Measurements from ENCODE around the gene TIMM21.

TIMM21 gene

GRCh38 chr18:74147779-74148542 is at the start of gene TIMM21, which contains the start of gene FBXO15:
Gene TIMM21, plus strand, starts transcription at chr18:74148523. Its CDS starts 286 bp downstream, at chr18:74148809.
Gene FBXO15, minus strand, starts transcription at chr18:74147834. Its CDS starts 49 bp downstream, at chr18:74147785.
- CTCF ChIA-PET = interaction anchor here (1.0 kb wide), 1 partner anchor 8 kb away, joined by 3 read pairs; no protein-coding TSS in a partner anchor
- H3K27me3 Mint-ChIP-seq = peaks cover 4% of the 10 kb centered on the region
- peak within 1 kb of the TSS; percentile 95 for H3K4me3 Mint-ChIP-seq
- no peaks in the 10 kb centered on the region for H3K9me3 Mint-ChIP-seq
- H3K36me3 Mint-ChIP-seq = peaks cover 18% of the 10 kb centered on the region
- H3K27ac Mint-ChIP-seq = peak within 1 kb of the TSS; percentile 100
- peaks cover 50% of the 10 kb centered on the region for H3K4me1 Mint-ChIP-seq
- peak; percentile 97 for DNase-seq

DNA sequence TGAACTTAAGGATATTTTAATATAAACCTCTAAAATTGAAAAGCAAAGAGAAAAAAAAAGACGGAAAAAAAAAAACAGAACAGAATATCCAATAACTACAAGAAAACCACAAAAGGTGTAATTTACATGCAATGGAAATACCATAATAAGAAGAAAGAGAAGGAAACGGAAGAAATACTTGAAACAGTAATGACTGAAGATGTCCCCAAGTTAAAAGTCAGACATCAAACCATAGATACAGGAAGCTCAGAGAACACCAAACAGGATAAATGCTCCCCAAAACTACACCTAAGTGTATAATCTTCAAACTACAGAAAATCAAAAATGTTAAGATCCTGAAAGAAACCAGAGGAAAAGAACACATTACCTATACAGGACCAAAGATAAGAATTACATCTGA is 39.9 kb upstream of the TIMM21 start:
- Mint-ChIP-seq H3K27ac (peak overlapping the region; percentile 76), H3K4me3 (no peak overlapping the region), H3K9me3 (peaks cover 20% of the 10 kb centered on the region), H3K36me3 (peaks cover 7% of the 10 kb centered on the region), H3K27me3 (no peaks in the 10 kb centered on the region), H3K4me1 (peaks cover 35% of the 10 kb centered on the region)
- CTCF ChIA-PET = no interaction called here
- no peak for DNase-seq

DNA sequence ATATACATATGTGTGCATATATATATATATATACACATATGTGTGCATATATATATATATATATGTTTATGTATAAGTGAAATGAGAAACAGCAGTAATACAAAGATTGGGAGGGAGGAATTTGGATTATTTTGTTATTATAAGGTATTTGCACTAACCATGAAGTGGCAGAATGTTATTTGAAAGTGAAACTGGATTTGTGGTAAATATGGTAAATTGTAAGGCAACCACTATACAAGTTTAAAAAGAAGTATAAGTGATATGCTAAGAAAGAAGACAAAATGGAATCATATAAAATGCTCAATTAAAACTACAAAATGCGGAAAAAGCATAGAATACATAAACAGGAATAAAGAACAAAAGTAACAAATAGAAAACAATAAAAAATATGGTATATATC is 38.2 kb upstream of the TIMM21 start:
- H3K27ac Mint-ChIP-seq = no peak overlapping the region
- H3K9me3 Mint-ChIP-seq = peaks cover 20% of the 10 kb centered on the region
- CTCF ChIA-PET = interaction anchor here (8.1 kb wide), 1 partner anchor 27 kb away, joined by 75 read pairs; no protein-coding TSS in a partner anchor
- H3K27me3 Mint-ChIP-seq = no peaks in the 10 kb centered on the region
- peaks cover 44% of the 10 kb centered on the region for H3K4me1 Mint-ChIP-seq
- no peak for DNase-seq
- H3K36me3 Mint-ChIP-seq = peaks cover 7% of the 10 kb centered on the region
- H3K4me3 Mint-ChIP-seq = no peak overlapping the region

DNA sequence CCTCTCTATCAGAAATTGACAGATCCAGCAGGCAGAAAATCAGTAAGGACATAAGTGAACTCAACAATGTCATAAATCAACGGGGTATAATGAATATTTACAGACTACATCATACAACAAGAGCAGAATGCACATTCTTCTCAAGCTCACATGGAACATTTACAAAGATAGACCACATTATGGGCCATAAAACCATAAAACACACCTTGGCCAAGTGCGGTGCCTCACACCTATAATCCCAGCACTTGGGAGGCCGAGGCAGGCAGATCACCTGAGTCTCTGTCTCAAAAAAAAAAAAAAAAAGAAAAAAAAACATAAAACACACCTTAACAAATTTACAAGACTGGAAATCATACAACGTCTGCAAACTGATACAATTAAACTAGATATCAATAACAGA is 37.3 kb upstream of the TIMM21 start:
- no peak overlapping the region for H3K4me3 Mint-ChIP-seq
- peaks cover 20% of the 10 kb centered on the region for H3K9me3 Mint-ChIP-seq
- no peak overlapping the region for H3K27ac Mint-ChIP-seq
- peaks cover 44% of the 10 kb centered on the region for H3K4me1 Mint-ChIP-seq
- CTCF ChIA-PET = interaction anchor here (1.0 to 8.1 kb wide), 3 partner anchors 28 to 71 kb away, joined by 3 to 75 read pairs (median 3); no protein-coding TSS in a partner anchor
- DNase-seq = no peak
- H3K36me3 Mint-ChIP-seq = peaks cover 7% of the 10 kb centered on the region
- H3K27me3 Mint-ChIP-seq = no peaks in the 10 kb centered on the region

- Mint-ChIP-seq H3K4me3 (no peak overlapping the region), H3K36me3 (peaks cover 3% of the 10 kb centered on the region), H3K4me1 (peaks cover 29% of the 10 kb centered on the region), H3K27me3 (no peaks in the 10 kb centered on the region), H3K27ac (no peak overlapping the region), H3K9me3 (peaks cover 14% of the 10 kb centered on the region)
- CTCF ChIA-PET = interaction anchor here (1.1 to 8.1 kb wide), 5 partner anchors 17 to 73 kb away, joined by 3 to 75 read pairs (median 4); no protein-coding TSS in a partner anchor
- DNase-seq = no peak
Measured at GRCh38 chr18:74113711-74114110, 34.6 kb upstream of the TIMM21 start.

GRCh38 chr18:74114116-74114515 is 34.2 kb upstream of the TIMM21 start:
- Mint-ChIP-seq H3K36me3 (peaks cover under 1% of the 10 kb centered on the region), H3K9me3 (peaks cover 12% of the 10 kb centered on the region), H3K4me1 (peaks cover 25% of the 10 kb centered on the region), H3K27ac (no peak overlapping the region), H3K27me3 (no peaks in the 10 kb centered on the region), H3K4me3 (no peak overlapping the region)
- CTCF ChIA-PET = interaction anchor here (1.1 to 8.1 kb wide), 5 partner anchors 17 to 74 kb away, joined by 3 to 75 read pairs (median 4); no protein-coding TSS in a partner anchor
- no peak for DNase-seq

DNA sequence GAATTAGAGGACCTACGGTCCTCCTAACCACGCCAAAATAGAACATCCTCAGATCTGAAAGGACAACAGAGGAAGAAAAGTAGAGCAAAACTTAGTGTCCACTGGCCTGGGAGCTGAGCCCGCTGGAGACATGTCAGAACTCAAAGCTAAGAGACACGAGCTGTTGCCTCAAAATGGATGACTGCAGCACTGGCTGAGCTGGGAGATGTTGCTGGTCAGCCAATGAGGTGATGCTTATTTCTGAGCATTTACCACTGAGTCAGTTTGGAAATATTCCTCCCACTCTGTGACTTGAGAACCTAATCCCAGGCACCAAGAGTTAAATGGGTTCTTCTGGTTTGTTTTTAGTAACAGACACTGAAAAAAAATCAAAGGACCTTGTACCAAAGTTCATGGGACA is 33.3 kb upstream of the TIMM21 start:
- Mint-ChIP-seq H3K9me3 (peaks cover 6% of the 10 kb centered on the region), H3K27ac (no peak overlapping the region), H3K27me3 (no peaks in the 10 kb centered on the region), H3K4me3 (no peak overlapping the region), H3K36me3 (no peaks in the 10 kb centered on the region), H3K4me1 (peaks cover 18% of the 10 kb centered on the region)
- no peak for DNase-seq
- CTCF ChIA-PET = interaction anchor here (1.1 to 8.1 kb wide), 5 partner anchors 18 to 77 kb away, joined by 3 to 75 read pairs (median 4); no protein-coding TSS in a partner anchor

DNA sequence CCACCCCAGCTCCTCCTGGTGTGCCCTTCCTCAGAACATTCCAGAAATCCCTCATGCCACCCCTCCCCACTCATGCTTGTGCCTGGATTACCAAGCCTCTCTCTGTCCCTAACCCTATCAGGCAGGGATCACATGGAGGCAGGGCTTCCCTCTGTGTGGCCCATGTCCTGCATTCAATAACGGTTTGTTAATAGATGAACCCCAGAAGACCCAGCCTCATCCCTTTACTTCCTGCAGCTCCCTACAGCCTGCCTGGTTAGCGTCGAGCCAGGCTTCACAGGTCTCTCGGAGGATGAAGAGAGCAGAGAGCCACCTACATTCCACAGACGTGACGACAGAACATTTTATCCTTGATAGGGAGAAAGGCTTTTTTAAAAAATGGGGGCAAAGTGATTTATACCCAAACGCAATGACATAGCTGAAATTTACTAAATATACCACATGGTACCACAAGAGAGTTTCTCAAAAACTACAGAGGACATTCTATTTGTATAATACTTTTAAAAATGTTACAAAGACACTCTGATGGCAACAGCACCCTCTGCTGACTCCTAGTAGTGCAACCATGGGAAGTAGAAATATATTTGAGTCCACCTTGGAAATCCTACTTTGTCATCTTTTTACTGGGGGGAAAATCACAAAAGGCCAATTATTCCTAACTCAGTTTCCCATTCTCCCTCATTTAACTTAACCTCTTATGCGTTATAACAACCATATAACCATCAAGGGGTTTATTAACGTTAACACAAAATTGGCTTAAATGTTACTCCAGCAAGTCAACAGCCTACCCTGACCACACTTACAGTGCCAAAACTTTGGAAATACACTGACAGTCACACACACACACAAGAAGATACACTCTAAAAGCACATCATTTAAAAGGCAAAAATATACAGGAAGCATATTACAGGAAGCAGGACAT is 31.4 kb upstream of the TIMM21 start:
- Mint-ChIP-seq H3K36me3 (no peaks in the 10 kb centered on the region), H3K9me3 (peaks cover 5% of the 10 kb centered on the region), H3K4me3 (no peak overlapping the region), H3K27me3 (no peaks in the 10 kb centered on the region), H3K27ac (no peak overlapping the region), H3K4me1 (peaks cover 9% of the 10 kb centered on the region)
- CTCF ChIA-PET = interaction anchor here (0.6 to 8.1 kb wide), 14 partner anchors 14 to 98 kb away, joined by 3 to 75 read pairs (median 5); no protein-coding TSS in a partner anchor
- DNase-seq = peak; percentile 54

DNA sequence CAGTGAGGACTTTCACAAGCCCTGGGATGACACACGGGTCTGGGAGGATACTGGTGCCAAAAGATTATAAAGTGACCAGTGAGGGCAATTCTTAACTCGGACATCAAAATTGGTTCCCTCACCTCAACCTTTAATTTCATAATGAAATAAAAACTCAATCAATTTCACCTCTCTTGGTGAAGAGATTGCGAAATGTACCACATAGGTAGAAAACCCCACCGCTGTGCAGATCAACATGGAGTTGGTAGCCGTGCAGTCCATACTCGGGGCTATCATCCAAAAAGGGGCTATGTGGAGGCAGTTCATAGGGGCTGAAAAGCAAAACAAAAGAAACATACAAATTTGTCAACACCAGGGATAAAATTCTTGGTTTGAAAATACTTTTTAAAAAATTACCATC is 25.1 kb upstream of the TIMM21 start:
- no peaks in the 10 kb centered on the region for H3K36me3 Mint-ChIP-seq
- H3K4me3 Mint-ChIP-seq = no peak overlapping the region
- DNase-seq = no peak

DNA sequence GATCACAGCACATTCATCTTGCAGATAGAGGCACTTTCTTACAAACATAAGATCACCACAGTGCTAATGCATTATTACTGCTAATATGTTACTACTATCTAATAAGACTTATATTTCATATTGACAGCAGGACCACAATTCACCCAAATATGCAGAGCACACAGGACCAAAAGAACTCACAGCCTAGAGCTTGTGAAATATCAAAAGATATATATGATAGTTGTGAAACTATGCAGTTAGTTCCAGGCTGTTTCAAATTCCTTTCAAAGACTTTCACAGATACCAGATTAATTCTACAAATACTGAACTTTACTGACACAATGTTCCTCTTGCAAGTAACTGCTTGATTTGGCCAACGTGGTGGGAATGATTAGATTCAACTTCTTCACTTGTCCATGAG is 23.7 kb upstream of the TIMM21 start:
- no peak overlapping the region for H3K27ac Mint-ChIP-seq
- DNase-seq = no peak
- CTCF ChIA-PET = interaction anchor here (1.6 kb wide), 1 partner anchor 43 kb away, joined by 3 read pairs; no protein-coding TSS in a partner anchor
- no peak overlapping the region for H3K4me3 Mint-ChIP-seq
- no peaks in the 10 kb centered on the region for H3K27me3 Mint-ChIP-seq
- H3K9me3 Mint-ChIP-seq = no peaks in the 10 kb centered on the region
- H3K4me1 Mint-ChIP-seq = no peaks in the 10 kb centered on the region
- no peaks in the 10 kb centered on the region for H3K36me3 Mint-ChIP-seq

More for the DNA sequence above, 25.1 kb upstream of the TIMM21 start:
- Mint-ChIP-seq H3K27ac (no peak overlapping the region), H3K9me3 (no peaks in the 10 kb centered on the region), H3K4me1 (no peaks in the 10 kb centered on the region), H3K27me3 (no peaks in the 10 kb centered on the region)
- CTCF ChIA-PET = interaction anchor here (1.6 kb wide), 1 partner anchor 41 kb away, joined by 3 read pairs; no protein-coding TSS in a partner anchor

- H3K36me3 Mint-ChIP-seq = no peaks in the 10 kb centered on the region
- no peak overlapping the region for H3K4me3 Mint-ChIP-seq
- DNase-seq = no peak
- no peaks in the 10 kb centered on the region for H3K27me3 Mint-ChIP-seq
- CTCF ChIA-PET = interaction anchor here (0.5 to 2.8 kb wide), 3 partner anchors 45 to 173 kb away, joined by 4 to 7 read pairs (median 4); no protein-coding TSS in a partner anchor
- H3K9me3 Mint-ChIP-seq = no peaks in the 10 kb centered on the region
- H3K4me1 Mint-ChIP-seq = no peaks in the 10 kb centered on the region
- H3K27ac Mint-ChIP-seq = no peak overlapping the region
Measured at GRCh38 chr18:74126684-74127655, 21.4 kb upstream of the TIMM21 start.

- Mint-ChIP-seq H3K4me1 (no peaks in the 10 kb centered on the region), H3K4me3 (no peak overlapping the region), H3K9me3 (no peaks in the 10 kb centered on the region), H3K27me3 (no peaks in the 10 kb centered on the region), H3K27ac (no peak overlapping the region), H3K36me3 (no peaks in the 10 kb centered on the region)
- no peak for DNase-seq
- CTCF ChIA-PET = interaction anchor here (0.8 to 2.8 kb wide), 2 partner anchors 46 to 67 kb away, joined by 4 to 7 read pairs; no protein-coding TSS in a partner anchor
Measured at GRCh38 chr18:74128159-74128558, 20.2 kb upstream of the TIMM21 start.

DNA sequence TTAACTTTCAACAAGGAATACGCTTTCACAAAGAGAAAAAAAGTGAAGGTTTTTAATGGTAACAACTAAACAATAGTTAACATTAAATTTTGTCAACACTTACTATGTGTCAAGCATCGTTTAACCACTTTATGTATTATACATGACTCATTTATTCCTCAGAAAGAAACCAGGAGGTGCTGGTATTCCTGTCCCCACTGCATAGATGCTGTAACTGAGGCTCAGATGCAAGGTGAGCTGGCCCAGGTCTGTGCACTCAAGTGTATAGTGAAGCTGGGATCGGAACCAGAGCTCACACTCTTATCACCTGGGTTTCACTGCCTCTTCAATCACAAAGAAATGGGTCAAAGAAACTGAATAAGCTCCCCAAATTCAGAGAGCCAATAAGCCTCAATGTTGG is 17.2 kb upstream of the TIMM21 start:
- H3K36me3 Mint-ChIP-seq = no peaks in the 10 kb centered on the region
- H3K4me3 Mint-ChIP-seq = no peak overlapping the region
- H3K4me1 Mint-ChIP-seq = no peaks in the 10 kb centered on the region
- CTCF ChIA-PET = interaction anchor here (1.3 to 1.4 kb wide), 2 partner anchors 14 to 48 kb away, joined by 3 to 4 read pairs; no protein-coding TSS in a partner anchor
- no peaks in the 10 kb centered on the region for H3K9me3 Mint-ChIP-seq
- no peak overlapping the region for H3K27ac Mint-ChIP-seq
- no peak for DNase-seq
- no peaks in the 10 kb centered on the region for H3K27me3 Mint-ChIP-seq
